ENCODE data around the gene C19orf33. TPM values are rescaled to one million over a fixed set of nuclear protein-coding genes. Genes with fewer than 3 reads are reported as not detected.
"Not testable (repeated sequence)": the region's sequence is repeated elsewhere in the genome, so short reads cannot be mapped to it uniquely, and the experiment has no call there.

The C19orf33 gene
- polyA plus RNA-seq, 1 donor, result 5.5 TPM

- peak; percentile 89 for DNase-seq
Measured at GRCh38 chr19:38336638-38337359, 32.7 kb downstream of the C19orf33 start.

DNA sequence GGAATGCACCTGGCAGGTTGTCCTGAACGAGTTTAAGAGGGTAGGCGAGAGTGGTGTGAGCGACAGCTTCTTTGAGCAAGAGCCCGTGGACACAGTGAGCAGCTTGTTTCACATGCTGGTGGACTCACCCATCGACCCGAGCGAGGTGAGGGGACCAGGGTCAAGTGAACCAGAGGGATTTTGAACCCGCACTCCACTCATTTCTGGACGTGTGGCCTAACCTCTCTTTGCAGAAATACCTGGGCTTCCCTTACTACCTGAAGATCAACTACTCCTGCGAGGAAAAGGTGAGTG, 33.3 kb downstream of the C19orf33 start:
- DNase-seq, result no peak

DNA sequence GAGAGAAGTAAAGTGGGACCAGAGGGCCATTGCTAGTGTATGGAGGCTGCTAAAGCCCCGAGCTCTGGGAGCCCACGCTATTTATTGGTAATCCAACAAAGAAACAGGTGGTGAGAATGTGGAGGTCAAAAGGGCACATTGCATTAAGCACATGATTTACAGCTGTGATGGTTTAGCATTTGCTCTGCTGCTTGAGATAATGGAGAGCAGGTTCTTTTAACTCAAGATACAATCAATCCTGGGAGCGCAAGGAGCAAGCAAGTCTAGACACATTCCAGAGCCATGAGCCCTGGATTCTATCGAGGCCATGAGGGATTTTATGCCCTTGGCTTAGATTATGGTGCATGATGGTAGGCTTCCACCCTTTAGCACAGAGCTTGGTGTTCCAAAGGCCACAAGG, 35.0 kb downstream of the C19orf33 start:
- DNase-seq, result not testable (repeated sequence)

DNA sequence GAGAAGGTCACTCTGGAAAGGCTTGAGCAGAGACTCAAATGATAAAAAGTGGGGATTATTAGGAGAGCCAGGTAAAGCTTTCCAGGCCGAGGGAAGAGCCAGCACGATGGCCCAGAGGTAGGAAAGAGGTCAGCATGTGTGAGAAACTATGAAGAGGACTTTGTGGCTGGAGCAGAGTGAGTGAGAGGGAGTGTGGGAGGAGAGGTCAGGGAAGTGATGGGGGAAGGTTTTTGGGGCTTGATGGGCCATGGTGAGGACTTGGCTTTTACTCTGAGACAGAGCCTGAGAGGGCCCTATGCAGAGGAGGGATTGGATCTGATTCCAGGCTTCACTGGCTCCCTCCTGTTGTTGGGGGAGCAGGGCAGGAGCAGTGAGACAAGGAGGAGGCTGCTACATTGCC, 36.9 kb downstream of the C19orf33 start:
- no peak for DNase-seq

GRCh38 chr19:38346837-38347236, 42.8 kb downstream of the C19orf33 start:
- no peak for DNase-seq

GRCh38 chr19:38350883-38351282, 46.8 kb downstream of the C19orf33 start:
- DNase-seq, result no peak

GRCh38 chr19:38351865-38352395, 47.9 kb downstream of the C19orf33 start:
- DNase-seq, result no peak

DNA sequence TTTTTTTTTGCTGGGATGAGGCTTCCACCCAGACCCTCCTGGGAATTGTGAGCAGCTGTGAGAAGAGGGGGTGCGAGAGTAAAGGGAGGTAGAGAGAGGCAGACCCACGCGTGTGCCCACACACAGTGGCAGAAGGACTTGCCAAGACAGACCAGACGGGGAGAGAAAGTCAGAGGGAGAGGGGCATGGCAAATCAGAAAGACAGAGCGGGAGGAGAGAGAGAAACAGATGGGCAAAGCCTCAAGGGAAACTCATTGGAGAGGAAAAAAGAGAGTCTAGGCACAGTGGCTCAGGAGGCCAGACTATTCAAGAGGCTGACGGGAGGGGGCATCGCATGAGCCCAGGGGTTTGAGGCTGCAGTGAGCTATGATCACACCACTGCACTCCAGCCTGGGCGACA, 48.6 kb downstream of the C19orf33 start:
- DNase-seq, result no peak

Other genes starting within 250 kb of the C19orf33 start
- 2.0 TPM for gene DPF1, start 80.0 kb upstream of the C19orf33 start, polyA plus RNA-seq (ENCODE audit: insufficient read length)
- gene PPP1R14A, start 47.9 kb upstream of the C19orf33 start, polyA plus RNA-seq (ENCODE audit: insufficient read length), result 4.6 TPM
- 274 TPM for gene SPINT2, start 39.7 kb upstream of the C19orf33 start, polyA plus RNA-seq (ENCODE audit: insufficient read length)
- gene YIF1B, start 11.7 kb downstream of the C19orf33 start, polyA plus RNA-seq (ENCODE audit: insufficient read length), result 26.1 TPM
- gene KCNK6, start 15.6 kb downstream of the C19orf33 start, polyA plus RNA-seq (ENCODE audit: insufficient read length), result 3.7 TPM
- gene CATSPERG, start 31.6 kb downstream of the C19orf33 start, polyA plus RNA-seq (ENCODE audit: insufficient read length), result 9.8 TPM
- gene PSMD8, start 70.3 kb downstream of the C19orf33 start, polyA plus RNA-seq (ENCODE audit: insufficient read length), result 140 TPM
- 0.48 TPM for gene GGN, start 83.8 kb downstream of the C19orf33 start, polyA plus RNA-seq (ENCODE audit: insufficient read length)
- gene SPRED3, start 84.4 kb downstream of the C19orf33 start, polyA plus RNA-seq (ENCODE audit: insufficient read length), result 1.4 TPM
- 13.0 TPM for gene FAM98C, start 98.8 kb downstream of the C19orf33 start, polyA plus RNA-seq (ENCODE audit: insufficient read length)
- 0.67 TPM for gene RASGRP4, start 122.0 kb downstream of the C19orf33 start, polyA plus RNA-seq (ENCODE audit: insufficient read length)
- 9.6 TPM for gene RYR1, start 129.4 kb downstream of the C19orf33 start, polyA plus RNA-seq (ENCODE audit: insufficient read length)

All from left kidney (tissue), 2 donors.